Measurements from ENCODE around the gene SAMSN1.
"Not testable (repeated sequence)": the region's sequence is repeated elsewhere in the genome, so short reads cannot be mapped to it uniquely, and the experiment has no call there.

The SAMSN1 gene

DNA sequence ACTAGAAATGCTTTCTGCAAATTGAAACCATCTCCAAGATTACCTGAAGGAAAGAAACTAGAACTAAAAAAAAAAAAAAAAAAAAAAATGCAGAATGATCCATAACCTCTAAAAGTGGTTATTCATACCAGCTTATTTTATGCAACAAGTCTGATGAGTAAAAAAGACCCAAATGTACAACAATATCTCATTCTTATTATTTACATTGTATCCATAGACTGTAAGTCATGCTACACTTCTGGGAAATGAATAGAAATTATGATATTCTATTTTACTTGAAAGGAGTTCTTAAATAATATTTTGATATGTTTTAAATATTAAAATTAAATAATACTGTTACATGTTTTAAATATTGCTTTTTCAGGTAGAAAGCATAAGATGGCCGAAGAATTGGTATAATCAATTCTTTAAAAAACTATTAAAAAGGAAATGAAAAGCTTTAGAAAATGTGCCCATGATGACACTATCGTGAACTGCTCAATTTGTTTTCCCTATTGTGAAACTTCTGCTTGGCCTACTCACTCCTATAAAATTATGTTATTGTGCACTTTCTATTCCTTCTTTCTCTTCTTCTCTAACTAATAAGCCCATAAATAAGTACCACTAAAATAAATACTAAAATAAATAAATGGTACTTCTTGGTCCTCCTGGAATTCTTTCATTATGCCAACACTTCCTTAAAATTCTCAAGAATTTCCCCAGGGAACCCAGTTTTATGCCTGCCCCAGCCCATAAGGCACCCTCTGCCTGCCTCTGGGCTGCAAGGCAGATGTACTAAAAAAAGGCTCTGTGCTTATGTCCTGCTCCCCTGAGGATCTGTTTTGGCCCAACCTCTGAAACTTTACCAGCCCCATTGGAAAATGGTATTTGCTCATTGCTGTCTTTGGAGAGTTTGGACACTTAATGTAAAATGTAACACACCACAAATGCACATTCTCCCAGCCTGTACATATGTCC lies 18.1 kb downstream of the SAMSN1 start:
- DNase-seq: no peak

DNA sequence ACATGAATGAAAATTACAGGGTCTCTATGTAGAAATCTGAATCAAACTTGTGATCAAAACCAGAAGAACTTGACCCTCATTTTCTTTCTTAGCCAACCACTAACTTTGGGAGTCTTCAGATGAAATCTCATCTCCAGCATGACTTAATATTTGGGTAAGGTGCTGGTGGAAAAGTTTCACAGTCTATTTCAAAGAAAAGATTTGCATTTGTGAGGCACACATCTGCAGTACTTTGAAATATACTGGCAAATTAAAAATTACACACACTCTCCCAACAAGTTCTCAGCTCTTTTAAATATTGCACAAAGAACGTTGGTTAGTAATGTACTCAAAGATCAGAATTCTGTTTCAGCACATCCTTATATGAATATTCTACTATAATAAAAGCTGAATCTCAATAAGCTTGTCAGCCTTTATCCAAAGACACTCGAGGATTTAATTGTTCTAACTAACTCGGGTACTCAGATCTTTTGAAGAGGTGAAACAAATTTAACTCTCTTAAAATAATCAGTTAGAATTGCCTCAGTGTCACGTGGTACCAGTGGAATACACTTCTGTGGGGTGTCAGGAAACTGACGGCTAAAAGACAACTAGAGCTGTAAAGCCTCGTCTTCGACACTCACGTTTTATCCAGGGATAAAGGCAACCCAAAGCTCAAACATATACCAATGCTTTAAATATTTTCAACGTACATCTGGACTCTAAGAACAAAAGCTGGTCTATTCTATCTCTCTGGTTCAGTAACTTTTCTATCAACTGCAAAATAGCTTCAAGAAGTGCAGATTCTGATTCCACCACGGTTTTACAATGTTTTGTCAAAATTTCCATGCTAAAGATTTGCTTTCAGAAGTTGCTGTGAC lies 19.0 kb downstream of the SAMSN1 start:
- DNase-seq: no peak

DNA sequence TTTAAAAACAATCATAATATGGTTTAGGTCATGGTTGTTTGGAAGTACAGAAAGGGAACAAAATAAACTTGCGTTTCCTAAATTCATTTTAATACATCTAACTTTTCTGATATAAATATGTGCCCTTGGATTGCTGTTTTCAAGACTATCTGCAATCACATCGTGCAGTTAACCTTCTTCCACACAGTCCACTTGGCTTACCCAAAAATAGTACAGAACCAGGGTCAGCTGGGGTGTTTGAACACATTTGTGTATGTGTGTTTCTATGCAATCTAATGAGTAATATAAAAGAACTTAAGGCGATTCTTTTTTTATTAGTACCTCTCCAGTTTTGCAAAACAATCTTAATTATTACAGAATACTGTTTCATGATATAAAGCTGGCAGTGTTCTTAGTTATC lies 19.9 kb downstream of the SAMSN1 start:
- no peak for DNase-seq

DNA sequence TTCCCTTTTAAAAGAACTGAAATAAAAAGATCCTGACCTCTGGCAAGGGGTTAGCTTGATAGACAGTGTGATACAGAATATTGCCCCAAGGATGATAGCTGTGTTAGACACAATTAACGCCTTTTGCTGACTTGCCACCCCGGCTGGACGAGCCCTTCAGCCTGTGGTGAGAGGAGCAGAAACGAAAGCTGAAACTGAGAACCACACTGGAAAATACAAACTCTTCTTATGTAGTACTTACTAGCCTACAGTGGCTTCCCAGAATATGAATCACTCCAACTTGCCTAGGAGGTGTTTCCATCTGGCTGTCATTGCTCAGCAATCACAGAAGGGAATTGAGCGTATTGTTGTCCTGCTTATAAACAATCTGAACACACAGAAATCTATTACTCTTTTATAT lies 22.9 kb downstream of the SAMSN1 start:
- DNase-seq: no peak

DNA sequence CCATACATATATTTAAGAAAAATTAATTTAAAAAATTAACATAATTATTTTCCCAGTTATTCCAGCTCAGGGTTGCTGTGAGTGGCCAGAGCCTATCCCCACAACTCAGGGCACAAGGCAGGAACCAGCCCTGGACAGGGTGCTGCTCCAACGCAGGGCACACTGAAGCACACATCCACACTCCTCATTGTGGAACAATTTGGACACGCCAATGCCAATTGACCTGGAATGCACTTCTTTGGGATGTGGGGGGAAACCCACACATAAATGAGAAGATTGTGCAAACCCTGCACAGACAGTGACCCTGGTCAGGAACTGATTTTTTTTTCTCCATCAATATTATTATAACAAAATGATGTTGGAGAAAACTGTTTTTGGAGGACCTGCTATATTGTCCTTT lies 23.4 kb downstream of the SAMSN1 start:
- no peak for DNase-seq

DNA sequence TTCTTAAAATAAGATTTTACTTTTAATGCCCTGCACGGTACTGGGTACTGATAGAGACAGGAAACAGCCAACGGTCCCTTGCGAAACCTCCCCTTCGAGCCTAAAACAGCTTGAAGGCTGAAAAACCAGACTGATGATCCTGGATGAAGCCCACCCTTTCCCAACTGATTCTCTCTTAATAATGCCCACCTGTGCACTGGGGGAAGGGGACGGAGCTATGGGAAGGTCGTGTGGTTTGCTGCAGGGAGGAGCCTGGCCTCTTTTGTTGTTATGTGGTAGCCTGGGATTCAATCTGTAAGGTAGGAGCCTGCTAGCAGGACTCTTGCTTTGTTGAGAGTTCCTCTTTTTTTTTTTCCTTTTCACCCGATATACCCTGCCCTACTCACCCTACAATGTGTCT lies 25.6 kb downstream of the SAMSN1 start:
- DNase-seq: no peak

DNA sequence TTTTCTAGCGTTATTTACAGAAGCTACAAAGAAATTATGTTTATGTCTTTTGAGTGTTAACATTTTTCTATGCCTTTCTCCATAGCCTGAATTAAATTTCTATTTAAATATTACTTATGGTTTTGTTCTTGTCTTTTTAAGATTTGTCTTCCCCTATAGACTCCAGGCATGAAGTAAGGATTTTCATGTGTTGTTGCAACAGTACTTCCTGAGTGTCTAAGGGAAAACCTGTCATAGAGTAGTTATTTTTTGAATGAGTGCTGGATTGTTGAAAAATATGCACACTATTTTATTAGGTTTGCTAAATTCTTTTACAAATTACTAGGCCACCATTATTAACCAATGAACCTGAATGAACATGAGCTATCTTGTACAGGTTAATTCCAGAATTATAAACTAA lies 27.1 kb downstream of the SAMSN1 start:
- no peak for DNase-seq

DNA sequence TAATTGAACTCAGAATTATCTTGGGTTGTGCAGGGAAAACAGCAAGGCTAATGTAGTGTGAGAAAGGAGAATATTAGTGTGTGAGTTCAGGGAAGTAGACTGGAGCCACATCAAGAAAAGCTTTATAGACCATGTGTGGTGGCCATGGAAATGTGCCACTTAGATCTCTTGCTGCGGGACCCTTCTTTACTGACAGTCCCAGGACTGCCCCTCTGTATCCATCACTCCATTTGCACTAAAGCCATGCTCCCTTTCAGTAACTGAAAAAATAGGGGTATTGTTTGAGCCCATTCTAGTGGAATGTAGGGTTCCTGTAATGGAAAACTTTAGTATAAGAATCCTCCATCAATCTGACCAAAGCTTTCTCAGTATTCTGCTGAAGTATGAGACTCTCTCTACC lies 32.3 kb downstream of the SAMSN1 start:
- no peak for DNase-seq

DNA sequence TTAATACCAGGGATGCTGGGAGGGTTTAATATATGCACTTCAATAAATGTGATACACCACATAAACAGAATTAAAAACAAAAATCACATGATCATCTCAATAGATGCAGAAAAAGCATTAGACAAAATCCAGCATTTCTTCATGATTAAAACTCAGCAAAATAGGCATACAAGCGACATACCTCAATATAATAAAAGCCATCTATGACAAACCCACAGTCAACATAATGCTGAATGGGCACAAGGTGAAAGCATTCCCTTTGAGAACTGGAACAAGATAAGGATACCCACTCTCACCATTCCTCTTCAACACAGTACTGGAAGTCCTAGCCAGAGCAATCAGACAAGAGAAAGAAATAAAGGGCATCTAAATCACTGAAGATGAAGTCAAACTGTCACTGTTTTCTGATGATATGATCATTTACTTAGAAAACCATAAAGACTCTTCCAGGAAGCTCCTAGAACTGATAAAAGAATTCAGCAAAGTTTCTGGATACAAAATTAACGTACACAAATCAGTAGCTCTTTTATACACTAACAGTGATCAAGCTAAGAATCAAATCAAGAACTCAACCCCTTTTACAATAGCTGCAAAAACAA lies 39.2 kb downstream of the SAMSN1 start:
- not testable (repeated sequence) for DNase-seq

DNA sequence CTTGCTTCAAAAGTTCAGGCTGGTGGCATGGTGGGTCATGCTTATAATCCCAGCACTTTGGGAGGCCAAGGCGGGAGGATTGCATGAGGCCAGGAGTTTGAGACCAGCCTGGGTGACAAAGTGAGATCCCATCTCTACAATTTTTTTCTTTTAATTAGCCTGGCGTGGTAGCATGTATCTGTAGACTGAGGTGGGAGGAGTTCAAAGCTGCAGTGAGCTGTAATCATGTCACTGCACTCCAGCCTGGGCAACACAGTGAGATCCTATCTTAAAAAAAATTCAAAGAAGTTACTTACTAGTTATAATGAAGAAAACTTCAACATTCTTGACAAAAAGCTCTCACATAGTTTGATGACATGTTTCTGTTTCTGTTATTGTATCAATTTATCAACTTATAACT lies 45.2 kb downstream of the SAMSN1 start:
- no peak for DNase-seq

DNA sequence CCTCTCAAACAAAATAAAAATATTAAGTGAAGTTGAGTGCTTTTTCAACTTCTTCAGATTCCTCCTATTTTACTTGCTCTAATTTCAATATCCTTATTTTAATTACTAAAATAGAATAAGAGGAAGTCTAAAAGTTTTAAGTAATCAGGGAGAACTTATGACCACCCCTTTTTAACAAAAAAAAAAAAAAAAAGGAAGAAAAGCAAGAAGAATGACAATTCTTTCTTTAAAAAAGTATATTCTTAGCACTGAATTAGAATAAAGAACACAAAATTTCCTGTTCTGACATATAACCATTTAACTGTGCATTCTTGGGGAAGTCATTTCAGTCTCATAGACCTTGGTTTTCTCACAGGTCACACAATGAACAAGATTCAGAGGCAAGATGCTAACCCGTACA lies 46.8 kb downstream of the SAMSN1 start:
- no peak for DNase-seq

DNA sequence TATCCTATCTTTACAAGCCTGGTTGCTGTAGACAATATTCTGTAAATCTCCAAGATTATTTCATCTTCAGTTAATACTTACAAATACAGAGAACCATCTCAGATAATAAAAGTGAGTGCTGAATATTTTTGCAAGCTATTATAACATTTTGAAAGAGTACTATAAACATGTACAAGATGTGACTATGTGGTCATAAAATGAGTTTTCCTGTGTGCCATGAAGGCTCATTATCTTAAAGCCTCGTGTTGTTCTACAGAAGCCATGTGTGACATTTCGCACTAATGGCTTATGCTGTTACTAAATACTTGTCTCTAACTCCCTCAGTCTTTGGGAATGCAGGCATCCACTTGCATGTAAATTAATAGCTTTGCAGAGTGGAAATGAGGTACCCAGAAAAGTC lies 48.3 kb downstream of the SAMSN1 start:
- no peak for DNase-seq

DNA sequence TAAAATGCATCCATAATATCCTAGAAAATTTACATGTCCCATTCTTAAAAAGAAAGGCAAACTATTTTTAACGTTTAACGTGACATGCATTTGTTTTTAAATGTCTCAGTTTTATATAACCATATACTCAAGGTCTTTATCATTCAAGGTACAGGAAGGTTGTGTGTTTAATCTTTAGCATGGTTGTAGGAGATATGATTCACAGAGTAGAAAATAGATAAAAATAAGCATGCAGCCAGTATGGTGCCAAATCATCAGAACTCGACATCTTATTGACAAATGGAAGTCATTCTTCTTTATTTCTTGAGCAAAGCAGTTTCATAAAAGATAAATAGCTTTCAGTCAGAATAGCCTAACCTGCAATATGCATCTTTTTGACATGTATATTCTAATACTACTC lies 51.0 kb downstream of the SAMSN1 start:
- no peak for DNase-seq

DNA sequence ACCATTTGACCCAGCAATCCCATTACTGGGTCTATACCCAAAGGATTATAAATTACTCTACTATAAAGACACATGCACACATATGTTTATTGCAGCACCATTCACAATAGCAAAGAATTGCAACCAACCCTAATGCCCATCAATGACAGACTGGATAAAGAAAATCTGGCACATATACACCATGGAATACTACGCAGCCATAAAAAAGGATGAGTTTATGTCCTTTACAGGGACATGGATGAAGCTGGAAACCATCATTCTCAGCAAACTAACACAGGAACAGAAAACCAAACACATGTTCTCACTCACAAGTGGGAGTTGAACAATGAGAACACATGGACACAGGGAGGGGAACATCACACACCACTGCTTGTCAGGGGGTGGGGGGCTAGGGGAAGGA lies 51.9 kb downstream of the SAMSN1 start:
- not testable (repeated sequence) for DNase-seq

DNA sequence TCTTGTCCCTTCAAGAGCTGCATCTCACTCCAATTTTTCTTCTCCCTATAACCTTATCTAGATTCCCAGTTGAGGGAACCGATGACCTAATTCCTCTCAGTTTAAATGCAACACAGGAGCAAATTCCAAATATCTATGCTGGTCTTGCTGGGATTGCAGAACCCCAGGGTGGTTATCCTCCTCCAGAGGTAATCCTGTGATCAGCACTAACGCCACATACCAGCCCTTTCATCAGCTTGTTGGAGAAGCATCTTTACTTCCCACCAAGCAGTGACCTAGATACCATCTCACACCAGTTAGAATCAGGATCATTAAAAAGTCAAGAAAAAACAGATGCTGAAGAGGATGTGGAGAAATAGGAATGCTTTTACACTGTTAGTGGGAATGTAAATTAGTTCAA lies 52.4 kb downstream of the SAMSN1 start:
- no peak for DNase-seq

DNA sequence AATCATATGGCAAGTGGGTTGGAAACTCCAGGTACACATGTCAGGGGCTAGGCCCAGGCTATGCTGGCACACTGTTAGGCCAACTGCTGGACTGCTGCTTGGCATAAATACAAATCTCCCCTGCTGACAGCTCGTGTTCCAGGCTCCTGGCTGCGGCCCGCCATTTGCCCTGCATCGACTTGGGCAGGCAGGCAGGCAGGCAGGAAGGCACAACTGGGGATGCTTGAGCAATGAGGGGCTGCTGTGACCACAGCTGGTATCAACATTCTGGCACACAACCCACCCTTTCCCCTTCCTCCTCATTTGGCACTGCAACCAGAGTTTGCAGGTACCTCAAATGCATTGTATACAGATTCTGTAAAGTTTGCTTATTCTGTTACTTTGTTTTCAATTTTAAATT lies 53.2 kb downstream of the SAMSN1 start:
- DNase-seq: no peak

DNA sequence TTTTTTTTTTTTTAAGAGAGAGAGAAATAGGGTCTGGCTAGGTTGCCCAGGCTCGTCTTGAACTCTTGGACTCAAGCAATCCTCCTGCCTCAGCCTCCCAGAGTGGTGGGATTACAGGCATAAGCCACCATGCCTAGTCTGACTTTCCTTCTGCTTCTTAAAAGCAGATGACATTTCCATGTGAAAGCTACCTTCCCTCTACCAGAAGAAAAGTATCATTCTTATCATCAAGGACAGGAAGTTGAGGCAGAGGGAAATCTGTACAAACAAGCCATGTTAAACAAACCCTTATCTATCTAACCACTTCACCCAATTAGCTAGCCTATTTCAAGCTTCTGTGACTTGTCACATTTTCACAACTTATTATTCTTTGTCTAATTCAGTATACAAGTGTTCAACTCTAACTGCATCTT lies 54.8 kb downstream of the SAMSN1 start:
- DNase-seq: no peak

DNA sequence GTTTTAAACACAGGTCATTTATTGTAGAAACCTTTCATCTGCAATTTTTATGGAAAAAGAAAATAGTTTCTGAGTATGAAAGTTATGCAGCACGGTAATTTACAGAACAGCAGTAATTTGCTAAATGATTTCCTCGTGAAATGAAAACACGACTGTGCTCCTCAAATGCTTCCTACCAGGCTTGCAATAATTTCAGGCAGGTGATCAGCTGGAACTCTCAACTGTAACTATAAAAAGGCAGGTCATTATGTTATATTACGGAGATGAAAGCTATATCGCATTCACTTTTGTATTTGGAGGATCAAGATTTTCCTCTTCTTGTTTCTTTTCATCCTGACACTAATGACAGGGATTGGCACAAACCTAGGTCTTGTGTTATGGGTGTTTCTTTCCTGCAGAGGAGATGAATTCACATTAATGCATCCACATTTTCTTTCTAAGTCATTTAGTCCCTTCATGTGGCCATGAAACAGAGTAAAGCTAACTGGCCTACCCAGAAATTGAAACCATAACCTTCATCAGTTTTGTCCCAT lies 57.4 kb downstream of the SAMSN1 start:
- DNase-seq: no peak

DNA sequence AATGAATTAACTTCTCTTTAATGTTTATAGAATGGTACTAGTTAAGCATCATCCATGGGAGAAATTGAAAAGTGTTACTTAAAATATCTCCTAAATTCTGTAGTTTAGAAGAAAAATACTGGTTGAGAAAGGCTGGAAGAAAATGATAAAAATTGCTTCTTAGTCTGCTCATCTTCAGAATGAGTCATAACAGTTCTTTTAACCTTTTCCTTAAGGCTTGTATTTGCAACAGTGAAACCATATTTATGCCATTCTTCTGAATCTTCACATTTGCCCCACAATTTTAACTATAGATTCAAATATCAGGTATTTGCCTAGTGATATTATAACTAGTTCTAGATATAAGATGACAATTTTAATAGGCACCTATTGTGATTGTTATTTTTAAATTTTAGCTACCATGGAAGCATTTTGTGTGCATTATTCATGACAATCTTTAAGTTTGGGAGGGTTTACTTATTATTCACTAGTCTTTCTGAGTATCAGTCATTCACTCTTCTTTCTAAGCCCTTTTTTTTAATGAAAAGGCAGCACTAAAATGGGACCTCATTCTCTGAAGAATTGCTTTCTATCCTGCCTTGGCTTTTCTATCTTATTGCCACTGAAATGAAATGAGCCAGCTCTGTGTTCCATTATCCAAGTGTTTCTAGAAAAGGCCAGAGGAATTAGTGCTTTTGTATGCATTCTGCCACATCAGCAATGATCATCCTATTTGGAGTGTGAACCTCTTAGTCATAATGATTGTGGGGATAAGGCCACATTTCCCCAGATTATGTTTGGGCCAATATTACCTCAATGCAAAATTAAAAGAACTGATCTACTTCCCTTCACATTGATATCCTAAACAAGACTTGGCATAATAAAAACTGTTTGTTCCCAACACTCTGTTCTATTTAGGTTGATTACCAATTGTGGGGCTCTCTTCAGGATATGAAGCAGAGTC lies 58.4 kb downstream of the SAMSN1 start:
- DNase-seq: no peak

DNA sequence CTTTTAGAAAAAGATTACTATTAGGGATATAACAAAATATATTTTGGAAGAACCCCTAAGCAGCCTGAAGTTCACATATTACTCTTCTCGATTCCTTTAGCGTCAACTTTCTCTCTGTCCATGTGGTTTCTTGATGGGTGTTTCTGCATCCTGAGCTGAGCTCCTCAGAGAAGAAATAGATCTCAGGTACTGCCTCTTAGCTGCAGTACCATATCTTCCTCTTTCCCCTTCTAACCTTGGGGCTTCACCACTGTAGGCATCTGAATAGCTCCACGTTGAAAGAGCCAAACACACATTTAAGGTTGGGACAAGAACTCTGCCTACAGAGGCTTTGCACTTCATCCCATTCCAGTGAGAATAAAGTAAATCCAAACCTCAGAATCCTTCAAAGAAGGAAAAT lies 59.2 kb downstream of the SAMSN1 start:
- no peak for DNase-seq

DNA sequence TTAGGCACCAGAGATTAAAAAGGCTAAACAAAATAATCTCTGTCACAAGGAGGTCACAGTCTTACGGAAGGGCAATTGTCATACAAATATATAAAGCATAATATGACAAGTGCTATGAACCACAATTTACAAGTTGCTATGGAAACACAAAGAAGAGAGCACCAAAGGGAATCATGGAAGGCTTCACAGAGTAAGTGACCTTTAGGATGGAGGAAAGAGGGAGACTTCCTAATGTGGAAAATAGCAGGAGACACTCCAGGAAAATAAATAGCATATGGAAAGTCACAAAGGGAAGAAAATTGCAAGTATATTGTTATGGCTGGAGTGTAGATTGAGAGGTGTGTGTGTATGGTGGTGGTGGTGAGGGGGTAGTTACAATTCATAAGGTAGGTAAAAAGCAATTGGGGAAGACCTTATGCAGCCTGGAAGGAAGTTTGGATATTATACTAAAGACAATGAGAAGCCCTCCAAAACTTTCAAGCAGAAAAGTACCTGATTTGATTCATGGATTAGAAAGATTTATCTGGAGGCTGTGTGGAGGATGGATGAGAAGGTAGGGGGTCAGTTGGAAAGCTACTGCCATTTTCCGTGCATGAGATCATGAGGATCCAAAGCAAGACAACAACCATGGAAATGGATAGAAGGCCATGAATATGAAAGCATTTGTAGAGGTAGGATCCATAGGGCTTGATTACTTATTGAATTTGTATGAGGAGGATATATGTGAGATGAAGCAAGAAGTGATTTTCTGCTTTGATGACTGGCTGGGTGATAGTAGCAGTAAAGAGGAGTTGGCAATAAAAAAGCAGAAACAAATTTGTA lies 61.7 kb downstream of the SAMSN1 start:
- no peak for DNase-seq

Data from central memory CD4-positive, alpha-beta T cell (primary cell).